MCF 10A (cell line): ENCODE results near the gene DCAF7. TPM values are rescaled to one million over a fixed set of nuclear protein-coding genes. Genes with fewer than 3 reads are reported as not detected.

Experiments
- BruUV-seq: library from RNA; stranded (reverse); fragments of 400-500 nt; replicated peaks from 2 replicates; lab custom pipeline; 2021; lab: Mats Ljungman, UMichigan
- CTCF ChIA-PET: fragments of 300-600 bp; sonication (Branson Sonifier 250); formaldehyde crosslinking; extraction: SDS; loops from one replicate; lab custom pipeline; 2021; ENCODE audit warnings: antibody characterized with exemption, inconsistent platforms; lab: Yijun Ruan, JAX
- POLR2A ChIA-PET: fragments of 300-600, 350-650 bp; sonication (Branson Sonifier 250); formaldehyde crosslinking; extraction: SDS; loops from one replicate; lab custom pipeline; 2020; ENCODE audit warnings: antibody characterized with exemption, inconsistent platforms; lab: Yijun Ruan, JAX
- DNase-seq: peaks from one replicate; pipeline ENCODE4 v3.0.0-alpha.2; 2018; ENCODE audit not compliant: unreplicated experiment
- H3K27ac Mint-ChIP-seq: one replicate; pipeline ENCODE4 v1.8.0; 2022; ENCODE audit warnings: mild to moderate bottlenecking, low read depth, mixed read lengths; ENCODE audit not compliant: unreplicated experiment
- H3K27me3 Mint-ChIP-seq: one replicate; pipeline ENCODE4 v1.8.0; 2022; ENCODE audit warnings: mixed read lengths; ENCODE audit not compliant: insufficient read depth, unreplicated experiment
- H3K36me3 Mint-ChIP-seq: one replicate; pipeline ENCODE4 v1.8.0; 2022; ENCODE audit warnings: mild to moderate bottlenecking, moderate library complexity, mixed read lengths; ENCODE audit not compliant: insufficient read depth, unreplicated experiment
- H3K4me1 Mint-ChIP-seq: one replicate; pipeline ENCODE4 v1.8.0; 2022; ENCODE audit warnings: mixed read lengths; ENCODE audit not compliant: insufficient read depth, unreplicated experiment
- H3K4me3 Mint-ChIP-seq: one replicate; pipeline ENCODE4 v1.8.0; 2022; ENCODE audit warnings: mild to moderate bottlenecking, moderate library complexity, mixed read lengths; ENCODE audit not compliant: unreplicated experiment
- H3K9me3 Mint-ChIP-seq: one replicate; pipeline ENCODE4 v1.8.0; 2022; ENCODE audit warnings: mixed read lengths; ENCODE audit not compliant: unreplicated experiment
- CTCF ChIP-seq: fragments of 200-600 bp; IDR thresholded peaks from one replicate; pipeline ENCODE4 v1.8.0; 2022; ENCODE audit warnings: antibody characterized with exemption, mild to moderate bottlenecking; ENCODE audit not compliant: unreplicated experiment
- intact Hi-C: fragments of 100-400 bp; cut with micrococcal nuclease; formaldehyde crosslinking; loops from 2 replicates; pipeline ENCODE4 v1.14.1; 2022
- total RNA-seq: library from RNA; stranded (reverse); gene quantifications from 2 replicates; pipeline ENCODE4 v1.2.3, GENCODE V29; 2022

DCAF7 gene
- total RNA-seq, 1 experiment from 2014 or later = 81.6 TPM

- no peak for TF ChIP-seq CTCF
- BruUV-seq = no TSS peak
- Mint-ChIP-seq H3K36me3 (no peaks in the 10 kb centered on the region), H3K27me3 (no peaks in the 10 kb centered on the region), H3K4me3 (no peak overlapping the region), H3K4me1 (peaks cover 20% of the 10 kb centered on the region), H3K27ac (no peak overlapping the region), H3K9me3 (no peaks in the 10 kb centered on the region)
- ChIA-PET POLR2A (interaction anchor here (0.8 to 1.8 kb wide), 2 partner anchors 15 to 174 kb away, joined by 3 to 6 read pairs; no protein-coding TSS in a partner anchor), CTCF (no interaction called here)
- intact Hi-C loops = no loop called here
- DNase-seq = no peak
Measured at GRCh38 chr17:63624531-63624880, 74.2 kb downstream of the DCAF7 start.

- intact Hi-C loops = no loop called here
- Mint-ChIP-seq H3K9me3 (no peaks in the 10 kb centered on the region), H3K4me1 (peaks cover 20% of the 10 kb centered on the region), H3K36me3 (no peaks in the 10 kb centered on the region), H3K27ac (peak overlapping the region; percentile 5), H3K4me3 (no peak overlapping the region), H3K27me3 (no peaks in the 10 kb centered on the region)
- TF ChIP-seq CTCF = no peak
- DNase-seq = no peak
- POLR2A ChIA-PET = interaction anchor here (0.6 to 1.9 kb wide), 6 partner anchors 8 to 146 kb away, joined by 3 to 7 read pairs (median 4); partner anchors contain the start of genes CCDC47 and DCAF7
- CTCF ChIA-PET = interaction anchor here (0.6 to 0.7 kb wide), 2 partner anchors 16 to 176 kb away, joined by 4 to 6 read pairs; no protein-coding TSS in a partner anchor
- no TSS peak for BruUV-seq
Measured at GRCh38 chr17:63626551-63627180, 76.4 kb downstream of the DCAF7 start.

- H3K9me3 Mint-ChIP-seq = no peaks in the 10 kb centered on the region
- ChIA-PET POLR2A (interaction anchor here (1.2 kb wide), 1 partner anchor 8 kb away, joined by 3 read pairs; the partner anchor contains the start of gene MAP3K3), CTCF (interaction anchor here (1.6 kb wide), 1 partner anchor 17 kb away, joined by 5 read pairs; no protein-coding TSS in a partner anchor)
- intact Hi-C loops = no loop called here
- peaks cover 14% of the 10 kb centered on the region for H3K36me3 Mint-ChIP-seq
- H3K4me1 Mint-ChIP-seq = peaks cover 9% of the 10 kb centered on the region
- no TSS peak for BruUV-seq
- H3K27me3 Mint-ChIP-seq = no peaks in the 10 kb centered on the region
- no peak overlapping the region for H3K4me3 Mint-ChIP-seq
- no peak overlapping the region for H3K27ac Mint-ChIP-seq
- DNase-seq = no peak
- TF ChIP-seq CTCF = no peak
Measured at GRCh38 chr17:63629627-63630026, 79.3 kb downstream of the DCAF7 start.

GRCh38 chr17:63631062-63631461 lies 80.8 kb downstream of the DCAF7 start:
- Mint-ChIP-seq H3K4me3 (no peak overlapping the region), H3K27me3 (no peaks in the 10 kb centered on the region), H3K9me3 (no peaks in the 10 kb centered on the region), H3K27ac (no peak overlapping the region), H3K4me1 (peaks cover 6% of the 10 kb centered on the region), H3K36me3 (peaks cover 17% of the 10 kb centered on the region)
- DNase-seq = no peak
- ChIA-PET POLR2A (no interaction called here), CTCF (interaction anchor here (1.6 kb wide), 1 partner anchor 19 kb away, joined by 5 read pairs; no protein-coding TSS in a partner anchor)
- BruUV-seq = no TSS peak
- no peak for TF ChIP-seq CTCF
- intact Hi-C loops = no loop called here
